GM19025 (cell line): ENCODE measurements around the gene SHISA2.
"Not testable (repeated sequence)": the region's sequence is repeated elsewhere in the genome, so short reads cannot be mapped to it uniquely, and the experiment has no call there.

ENCODE experiments used
- ATAC-seq: cut with Tn5 transposase; IDR thresholded peaks from one replicate; pipeline ENCODE4 v1.9.1; 2021; ENCODE audit warnings: mild to moderate bottlenecking, low read depth, moderate library complexity; ENCODE audit not compliant: unreplicated experiment

Gene SHISA2

DNA sequence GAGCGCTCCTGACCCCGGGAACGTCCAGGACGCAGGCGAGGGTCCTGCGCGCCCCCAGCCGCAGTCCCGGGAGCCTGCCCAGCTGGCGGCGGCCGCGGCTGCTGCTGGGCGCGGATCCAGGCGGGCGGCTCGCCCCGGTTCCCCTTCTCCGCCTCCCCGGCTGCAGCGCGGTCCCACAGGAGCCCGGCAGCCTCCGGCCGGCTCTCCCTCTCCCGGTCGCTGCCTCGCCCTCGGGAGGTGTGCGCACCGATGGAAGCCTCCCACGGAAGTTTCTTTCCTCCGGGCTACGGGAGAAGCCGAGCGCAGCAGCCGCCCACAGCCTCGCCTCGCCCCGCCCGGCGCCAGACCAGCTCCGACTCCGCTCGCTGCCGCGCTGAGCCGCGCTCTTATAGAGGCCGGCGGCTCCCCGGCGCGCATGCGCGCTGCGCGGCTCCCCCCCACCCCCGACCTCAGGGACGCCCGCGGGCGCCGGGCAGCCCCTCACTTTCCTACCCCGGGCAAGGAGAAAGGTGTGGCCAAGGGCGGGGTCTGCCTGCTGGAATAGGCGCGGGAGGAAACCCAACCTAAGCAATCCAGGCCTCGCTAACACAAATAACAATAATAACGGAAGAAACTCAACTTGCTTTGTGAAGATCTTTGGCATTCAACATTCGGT lies at the start of gene SHISA2:
TSS of gene SHISA2 (minus strand) at position 360 of the 655 bp plus-strand sequence. CDS start 1,041 bp downstream, outside the sequence.
- no peak for ATAC-seq

DNA sequence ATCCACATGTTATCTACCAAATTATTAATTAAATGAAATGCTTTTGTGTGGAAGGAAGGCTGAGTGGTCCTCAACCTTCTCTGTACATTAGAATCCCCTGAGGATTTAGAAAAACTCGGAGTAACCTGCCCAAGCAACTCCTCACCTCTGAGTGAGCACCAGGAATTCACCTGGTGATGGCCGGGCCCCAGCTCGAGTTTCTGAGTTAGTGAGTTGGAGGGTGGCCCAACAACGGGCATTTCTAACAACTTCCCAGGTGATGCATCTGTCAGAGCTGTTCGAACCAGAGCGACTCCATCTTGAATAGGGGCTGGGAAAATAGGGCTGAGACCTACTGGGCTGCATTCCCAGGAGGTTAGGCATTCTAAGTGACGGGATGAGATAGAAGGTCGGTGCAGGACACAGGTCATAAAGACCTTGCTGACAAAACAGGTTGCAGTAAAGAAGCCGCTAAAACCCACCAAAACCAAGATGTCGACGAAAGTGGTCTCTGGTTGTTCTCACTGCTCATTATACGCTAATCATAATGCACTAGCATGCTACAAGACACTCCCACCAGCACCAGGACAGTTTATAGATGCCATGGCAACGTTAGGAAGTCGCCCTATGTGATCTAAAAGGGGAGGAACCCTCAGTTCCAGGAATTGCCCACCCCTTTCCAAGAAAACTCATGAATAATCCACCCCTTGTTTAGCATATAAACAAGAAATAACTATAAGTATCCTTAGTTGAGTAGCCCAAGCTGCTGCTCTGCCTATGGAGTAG lies 44.2 kb upstream of the SHISA2 start:
- no peak for ATAC-seq

DNA sequence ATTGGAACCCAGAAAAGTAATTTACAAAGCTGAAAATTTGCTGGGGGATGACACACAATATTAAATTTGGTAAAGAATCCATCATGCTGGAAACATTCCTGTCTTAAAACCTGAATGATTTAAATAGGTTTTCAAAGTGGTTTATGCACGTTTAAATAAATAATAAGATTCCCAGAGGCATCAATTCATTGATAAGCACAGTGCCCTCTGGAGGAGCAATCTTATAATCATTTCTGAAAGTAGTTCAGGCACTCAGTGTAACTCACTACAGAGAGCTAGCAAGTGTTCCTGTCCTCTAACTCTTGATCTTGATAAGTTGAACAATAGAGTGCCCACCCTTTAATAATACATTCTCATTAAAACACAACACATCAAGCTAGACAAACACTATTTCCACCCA lies 43.5 kb upstream of the SHISA2 start:
- no peak for ATAC-seq

GRCh38 chr13:26076821-26077220 lies 25.0 kb upstream of the SHISA2 start:
- not testable (repeated sequence) for ATAC-seq

DNA sequence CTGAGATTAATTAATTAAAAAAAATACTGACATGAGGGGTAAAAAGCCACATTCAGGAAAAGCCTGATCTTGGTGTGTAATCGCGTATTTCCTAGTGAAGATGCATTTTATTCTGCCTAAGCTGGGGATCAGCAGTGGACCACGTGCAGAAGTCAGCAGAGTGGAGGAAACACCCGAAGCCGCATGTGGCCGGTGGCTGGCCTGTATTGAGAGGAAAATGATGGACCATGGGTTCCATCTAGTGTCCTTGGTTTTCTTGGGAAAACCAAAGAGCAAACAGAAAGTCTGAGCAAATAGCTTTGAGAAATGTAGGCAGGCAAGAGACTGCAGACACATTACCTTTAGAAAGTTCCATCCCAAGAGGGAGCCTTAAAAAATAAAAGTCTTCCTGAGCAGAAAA lies 23.7 kb upstream of the SHISA2 start:
- ATAC-seq = no peak

GRCh38 chr13:26074706-26075105 lies 22.9 kb upstream of the SHISA2 start:
- ATAC-seq = no peak

- ATAC-seq = not testable (repeated sequence)
Observed at GRCh38 chr13:26072335-26072734, 20.5 kb upstream of the SHISA2 start.

- no peak for ATAC-seq
Observed at GRCh38 chr13:26071691-26072090, 19.9 kb upstream of the SHISA2 start.

DNA sequence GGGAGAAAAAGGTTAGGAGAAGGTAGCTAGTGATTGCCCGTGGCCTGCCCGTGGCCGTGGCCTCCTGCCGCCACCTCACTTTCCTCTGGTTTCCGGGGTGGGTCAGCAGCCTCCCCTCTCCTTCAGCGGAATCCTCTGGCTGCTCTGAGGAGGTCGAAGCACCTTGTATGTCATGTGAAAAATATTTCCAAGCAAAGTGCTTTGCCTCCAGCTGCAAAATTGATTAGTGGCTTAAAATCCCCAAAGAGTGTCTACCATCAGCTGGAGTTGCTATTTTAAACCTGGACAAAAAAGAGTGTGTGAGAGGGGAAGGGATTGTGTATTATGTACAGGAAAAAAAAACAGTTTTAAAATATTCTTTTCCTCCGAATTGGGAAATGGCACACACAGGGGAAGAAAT lies 17.8 kb upstream of the SHISA2 start:
- ATAC-seq = not testable (repeated sequence)

GRCh38 chr13:26068372-26068771 lies 16.6 kb upstream of the SHISA2 start:
- not testable (repeated sequence) for ATAC-seq

DNA sequence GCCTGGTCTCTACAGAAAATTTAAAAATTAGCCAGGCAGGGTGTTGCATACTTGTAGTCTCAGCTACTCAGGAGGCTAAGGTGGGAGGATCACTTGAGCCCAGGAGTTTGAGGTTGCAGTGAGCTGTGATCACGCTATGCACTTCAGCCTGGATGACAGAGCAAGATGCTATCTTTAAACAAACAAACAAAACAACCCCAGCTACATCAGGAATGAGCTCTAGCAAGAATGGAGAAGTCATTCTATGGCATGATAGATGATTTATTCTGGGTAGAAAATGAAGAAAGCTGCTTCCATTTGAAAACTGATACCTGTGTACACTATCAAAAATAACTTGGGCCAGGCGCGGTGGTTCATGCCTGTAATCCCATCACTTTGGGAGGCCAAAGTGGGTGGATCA lies 15.8 kb upstream of the SHISA2 start:
- no peak for ATAC-seq

- ATAC-seq = not testable (repeated sequence)
Observed at GRCh38 chr13:26066492-26066891, 14.7 kb upstream of the SHISA2 start.

GRCh38 chr13:26062853-26063444 lies 11.1 kb upstream of the SHISA2 start:
- no peak for ATAC-seq

GRCh38 chr13:26061947-26062346 lies 10.1 kb upstream of the SHISA2 start:
- ATAC-seq = no peak

GRCh38 chr13:26061256-26061655 lies 9.4 kb upstream of the SHISA2 start:
- ATAC-seq = no peak

GRCh38 chr13:26060357-26060756 lies 8.5 kb upstream of the SHISA2 start:
- ATAC-seq = no peak

GRCh38 chr13:26058704-26059103 lies 6.9 kb upstream of the SHISA2 start:
- no peak for ATAC-seq

- ATAC-seq = no peak
Observed at GRCh38 chr13:26054896-26055295, 3.1 kb upstream of the SHISA2 start.

DNA sequence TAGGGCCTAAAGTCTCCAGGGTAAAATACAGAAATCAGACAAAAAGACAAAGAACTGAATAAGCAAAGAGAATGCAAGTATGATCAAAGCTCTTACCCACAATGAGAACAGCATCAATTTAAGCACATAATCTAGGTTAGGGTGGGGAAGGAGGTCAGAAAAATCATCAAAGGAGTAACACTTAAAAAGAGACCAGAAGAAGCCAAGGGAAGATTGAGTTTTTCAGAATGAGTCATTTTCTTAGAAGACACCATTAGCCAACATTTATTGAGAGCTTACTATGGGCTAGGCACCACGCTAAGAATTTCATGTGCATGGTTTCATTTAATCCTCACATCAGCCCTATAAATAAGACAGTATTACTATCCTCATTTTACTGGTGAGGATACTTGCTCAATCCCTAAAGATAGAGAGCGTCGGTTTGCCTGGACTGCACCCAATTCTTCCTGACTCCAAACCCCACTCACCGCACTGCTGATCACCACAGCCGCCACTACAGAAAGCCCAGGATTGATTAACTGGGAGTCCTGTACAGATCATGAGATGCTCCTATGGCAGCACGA lies 1.7 kb upstream of the SHISA2 start:
- ATAC-seq = no peak

DNA sequence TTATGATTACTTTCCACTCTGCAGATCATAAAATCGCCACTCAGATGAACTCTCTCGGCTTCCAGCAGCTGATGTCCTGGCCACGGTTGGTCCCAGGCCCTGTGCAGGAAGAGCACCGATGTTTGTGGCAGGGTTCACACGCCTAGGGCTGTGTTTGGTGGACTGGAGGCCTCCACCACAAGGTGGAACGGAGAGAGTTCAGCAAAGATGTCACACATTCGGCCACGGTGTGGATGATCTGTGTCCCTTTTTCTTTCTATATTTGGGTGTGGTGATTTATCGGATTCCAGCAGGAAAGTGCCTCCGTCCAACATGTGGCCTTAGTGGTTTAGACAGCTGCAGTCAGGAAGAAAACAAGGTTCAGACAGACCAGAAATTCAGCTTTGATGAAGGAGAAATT lies 521 bp upstream of the SHISA2 start:
- ATAC-seq = no peak

- ATAC-seq = no peak
Observed at GRCh38 chr13:26051231-26051656, 572 bp downstream of the SHISA2 start.
